ENCODE measurements around the gene KDM8. TPM values are rescaled to one million over a fixed set of nuclear protein-coding genes. Genes with fewer than 3 reads are reported as not detected.

The KDM8 gene
- total and polyA plus RNA-seq, 4 donors: 2.6 to 7.0 (median 4.7) TPM

- no peak for ATAC-seq (ENCODE audit: insufficient read depth, low FRiP score)
- no peak overlapping the region for H3K4me3 ChIP-seq
- no peaks in the 10 kb centered on the region for H3K36me3 ChIP-seq (ENCODE audit: control insufficient read depth in 4 of 4, insufficient read depth in 4 of 4, low read length in 4 of 4)
- DNase-seq: no peak
- TF ChIP-seq, protein P1, sequence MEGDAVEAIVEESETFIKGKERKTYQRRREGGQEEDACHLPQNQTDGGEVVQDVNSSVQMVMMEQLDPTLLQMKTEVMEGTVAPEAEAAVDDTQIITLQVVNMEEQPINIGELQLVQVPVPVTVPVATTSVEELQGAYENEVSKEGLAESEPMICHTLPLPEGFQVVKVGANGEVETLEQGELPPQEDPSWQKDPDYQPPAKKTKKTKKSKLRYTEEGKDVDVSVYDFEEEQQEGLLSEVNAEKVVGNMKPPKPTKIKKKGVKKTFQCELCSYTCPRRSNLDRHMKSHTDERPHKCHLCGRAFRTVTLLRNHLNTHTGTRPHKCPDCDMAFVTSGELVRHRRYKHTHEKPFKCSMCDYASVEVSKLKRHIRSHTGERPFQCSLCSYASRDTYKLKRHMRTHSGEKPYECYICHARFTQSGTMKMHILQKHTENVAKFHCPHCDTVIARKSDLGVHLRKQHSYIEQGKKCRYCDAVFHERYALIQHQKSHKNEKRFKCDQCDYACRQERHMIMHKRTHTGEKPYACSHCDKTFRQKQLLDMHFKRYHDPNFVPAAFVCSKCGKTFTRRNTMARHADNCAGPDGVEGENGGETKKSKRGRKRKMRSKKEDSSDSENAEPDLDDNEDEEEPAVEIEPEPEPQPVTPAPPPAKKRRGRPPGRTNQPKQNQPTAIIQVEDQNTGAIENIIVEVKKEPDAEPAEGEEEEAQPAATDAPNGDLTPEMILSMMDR (IDR thresholded peaks at IDR 0.05; ENCODE audit: control extremely low read depth, extremely low read depth): no peak
- H3K9me3 ChIP-seq (ENCODE audit: control insufficient read depth in 4 of 4, insufficient read depth in 3 of 4, low read length in 3 of 4): peaks cover 0 to 8% (median 5%) of the 10 kb centered on the region in 4 donors
- no peak overlapping the region for H3K27ac ChIP-seq (ENCODE audit: low read depth in 1 of 2, low read length in 1 of 2)
- H3K9ac ChIP-seq (ENCODE audit: insufficient read depth in 1 of 2, low read length in 2 of 2): no peak overlapping the region
- 89 to 93% methylated on average over 3 of the region's 3 CpGs for WGBS, 2 donors
- H3K27me3 ChIP-seq (ENCODE audit: control insufficient read depth in 3 of 3, insufficient read depth in 3 of 3, low read length in 2 of 3): no peaks in the 10 kb centered on the region
- H3K4me1 ChIP-seq (ENCODE audit: control insufficient read depth in 5 of 5, insufficient read depth in 5 of 5, low read length in 5 of 5): no peaks in the 10 kb centered on the region
These were observed 41.9 kb upstream of the KDM8 start for GRCh38 chr16:27161398-27161797.

- peaks cover 0 to 8% (median 5%) of the 10 kb centered on the region in 4 donors for H3K9me3 ChIP-seq (ENCODE audit: control insufficient read depth in 4 of 4, insufficient read depth in 3 of 4, low read length in 3 of 4)
- ATAC-seq (ENCODE audit: insufficient read depth, low FRiP score): no peak
- no peaks in the 10 kb centered on the region for H3K27me3 ChIP-seq (ENCODE audit: control insufficient read depth in 3 of 3, insufficient read depth in 3 of 3, low read length in 2 of 3)
- no peak overlapping the region for H3K27ac ChIP-seq (ENCODE audit: low read depth in 1 of 2, low read length in 1 of 2)
- no peak for DNase-seq
- no peaks in the 10 kb centered on the region for H3K4me1 ChIP-seq (ENCODE audit: control insufficient read depth in 5 of 5, insufficient read depth in 5 of 5, low read length in 5 of 5)
- TF ChIP-seq, protein P1 (IDR thresholded peaks at IDR 0.05; ENCODE audit: control extremely low read depth, extremely low read depth): no peak
- no peak overlapping the region for H3K9ac ChIP-seq (ENCODE audit: insufficient read depth in 1 of 2, low read length in 2 of 2)
- H3K36me3 ChIP-seq (ENCODE audit: control insufficient read depth in 4 of 4, insufficient read depth in 4 of 4, low read length in 4 of 4): no peaks in the 10 kb centered on the region
- H3K4me3 ChIP-seq: no peak overlapping the region
These were observed 39.0 kb upstream of the KDM8 start for GRCh38 chr16:27164352-27164751.

DNA sequence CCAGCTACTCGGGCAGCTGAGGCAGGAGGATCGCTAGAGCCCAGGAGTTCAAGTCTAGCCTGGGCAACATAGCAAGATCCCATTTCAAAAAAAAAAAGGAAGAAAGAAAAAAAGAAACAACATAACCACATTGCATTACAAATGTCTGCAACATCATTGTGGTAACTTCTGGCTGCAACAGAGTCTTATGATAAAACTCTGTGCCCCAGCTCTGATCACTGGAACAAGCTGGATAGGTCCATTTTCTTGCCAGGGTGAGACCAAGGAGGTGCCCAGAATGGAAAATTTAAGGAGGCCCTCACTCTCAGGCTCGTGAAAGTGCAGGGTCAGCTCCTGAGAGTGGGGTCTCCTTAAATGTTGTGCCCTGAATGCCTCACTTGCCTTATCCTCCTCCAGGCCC, 37.8 kb upstream of the KDM8 start:
- no peak for ATAC-seq (ENCODE audit: insufficient read depth, low FRiP score)
- no peak for DNase-seq
- H3K9me3 ChIP-seq (ENCODE audit: control insufficient read depth in 4 of 4, insufficient read depth in 3 of 4, low read length in 3 of 4): peaks cover 0 to 8% (median 5%) of the 10 kb centered on the region in 4 donors
- TF ChIP-seq, protein P1 (IDR thresholded peaks at IDR 0.05; ENCODE audit: control extremely low read depth, extremely low read depth): no peak
- no peaks in the 10 kb centered on the region for H3K4me1 ChIP-seq (ENCODE audit: control insufficient read depth in 5 of 5, insufficient read depth in 5 of 5, low read length in 5 of 5)
- no peak overlapping the region for H3K4me3 ChIP-seq
- 86 to 87% methylated on average over 3 of the region's 3 CpGs for WGBS, 2 donors
- no peak overlapping the region for H3K9ac ChIP-seq (ENCODE audit: insufficient read depth in 1 of 2, low read length in 2 of 2)
- H3K36me3 ChIP-seq (ENCODE audit: control insufficient read depth in 4 of 4, insufficient read depth in 4 of 4, low read length in 4 of 4): no peaks in the 10 kb centered on the region
- no peak overlapping the region for H3K27ac ChIP-seq (ENCODE audit: low read depth in 1 of 2, low read length in 1 of 2)
- no peaks in the 10 kb centered on the region for H3K27me3 ChIP-seq (ENCODE audit: control insufficient read depth in 3 of 3, insufficient read depth in 3 of 3, low read length in 2 of 3)

- H3K27ac ChIP-seq (ENCODE audit: low read depth in 1 of 2, low read length in 1 of 2): no peak overlapping the region
- WGBS, 2 donors: 79 to 87% methylated on average over 8 of the region's 8 CpGs
- TF ChIP-seq, protein P1 (IDR thresholded peaks at IDR 0.05; ENCODE audit: control extremely low read depth, extremely low read depth): no peak
- no peaks in the 10 kb centered on the region for H3K27me3 ChIP-seq (ENCODE audit: control insufficient read depth in 3 of 3, insufficient read depth in 3 of 3, low read length in 2 of 3)
- no peak overlapping the region for H3K9ac ChIP-seq (ENCODE audit: insufficient read depth in 1 of 2, low read length in 2 of 2)
- H3K4me3 ChIP-seq: no peak overlapping the region
- peaks cover 0 to under 1% (median under 1%) of the 10 kb centered on the region in 4 donors for H3K9me3 ChIP-seq (ENCODE audit: control insufficient read depth in 4 of 4, insufficient read depth in 3 of 4, low read length in 3 of 4)
- ATAC-seq (ENCODE audit: insufficient read depth, low FRiP score) (no peak), DNase-seq (no peak)
- H3K4me1 ChIP-seq (ENCODE audit: control insufficient read depth in 5 of 5, insufficient read depth in 5 of 5, low read length in 5 of 5): no peaks in the 10 kb centered on the region
- no peaks in the 10 kb centered on the region for H3K36me3 ChIP-seq (ENCODE audit: control insufficient read depth in 4 of 4, insufficient read depth in 4 of 4, low read length in 4 of 4)
These were observed 34.5 kb upstream of the KDM8 start for GRCh38 chr16:27168790-27169189.
